ENCODE data around the gene PTPN2. TPM values are rescaled to one million over a fixed set of nuclear protein-coding genes. Genes with fewer than 3 reads are reported as not detected.
A peak's percentile ranks its signal among the peaks of the same experiment; 100 is the strongest.

The PTPN2 gene
- total and polyA plus RNA-seq, 2 experiments from 2014 or later: 49.9 to 65.5 TPM

DNA sequence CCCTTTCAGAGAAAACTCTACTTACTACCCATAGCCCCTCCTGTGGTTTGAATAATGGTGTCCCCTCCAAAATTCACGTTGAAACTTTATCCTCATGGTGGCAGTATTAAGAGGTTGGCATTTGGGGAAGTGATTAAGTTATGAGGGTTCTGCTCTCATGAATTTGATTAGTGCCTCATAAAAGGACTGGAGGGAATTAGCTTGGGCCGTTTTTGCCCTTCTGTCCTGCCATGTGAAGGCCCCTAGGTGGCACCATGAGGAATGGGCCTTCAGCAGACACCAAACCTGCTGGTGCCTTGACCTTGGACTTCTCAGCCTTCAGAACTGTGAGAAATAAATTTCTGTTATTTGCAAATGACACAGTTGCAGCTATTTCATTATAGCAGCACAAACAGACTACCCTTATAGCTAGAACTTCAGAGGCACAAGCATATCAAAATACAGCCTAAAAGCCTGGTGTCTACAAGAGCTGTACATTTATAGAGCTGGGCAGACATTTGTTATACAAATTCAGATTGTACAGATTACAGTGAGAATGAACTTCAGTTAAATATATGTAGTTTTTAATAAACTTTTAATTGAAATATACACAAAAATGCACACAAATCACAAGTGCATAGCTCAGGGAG, 2.6 kb upstream of the PTPN2 start:
- peaks cover 17% of the 10 kb centered on the region for H3K4me1 ChIP-seq (ENCODE audit: insufficient read depth)
- no peak overlapping the region for H2AFZ ChIP-seq
- H3K27ac ChIP-seq (ENCODE audit: low read depth): no peak overlapping the region
- no peak overlapping the region for H3K4me2 ChIP-seq
- H3K79me2 ChIP-seq (replicated peaks; ENCODE audit: insufficient read depth): peaks cover 16% of the 10 kb centered on the region
- H3K4me1 Mint-ChIP-seq: peaks cover 32% of the 10 kb centered on the region
- H3K27me3 ChIP-seq (ENCODE audit: insufficient read depth): no peaks in the 10 kb centered on the region
- no peak overlapping the region for H3K4me3 Mint-ChIP-seq
- ATAC-seq (no peak), DNase-seq (ENCODE audit: low spot score) (peak; percentile 61)
- H3K36me3 Mint-ChIP-seq (ENCODE audit: low read depth): peaks cover 16% of the 10 kb centered on the region; the same call in 2 of the 3 replicates
- 0 out of 2 replicates have a peak, but pooled peaks cover 3% of the 10 kb centered on the region for H3F3A ChIP-seq (replicated peaks; ENCODE audit: low read depth)
- no peaks in the 10 kb centered on the region for H3K9me2 ChIP-seq (ENCODE audit: insufficient read depth)
- no peak overlapping the region for H3K27ac Mint-ChIP-seq
- TF ChIP-seq NANOG (IDR thresholded peaks at IDR 0.05; ENCODE audit: borderline replicate concordance): no peak
- no peak for TF ChIP-seq ZNF331 (CRISPR knock-in tag; IDR thresholded peaks at IDR 0.05; ENCODE audit: low read depth)
- TF ChIP-seq, protein P1, sequence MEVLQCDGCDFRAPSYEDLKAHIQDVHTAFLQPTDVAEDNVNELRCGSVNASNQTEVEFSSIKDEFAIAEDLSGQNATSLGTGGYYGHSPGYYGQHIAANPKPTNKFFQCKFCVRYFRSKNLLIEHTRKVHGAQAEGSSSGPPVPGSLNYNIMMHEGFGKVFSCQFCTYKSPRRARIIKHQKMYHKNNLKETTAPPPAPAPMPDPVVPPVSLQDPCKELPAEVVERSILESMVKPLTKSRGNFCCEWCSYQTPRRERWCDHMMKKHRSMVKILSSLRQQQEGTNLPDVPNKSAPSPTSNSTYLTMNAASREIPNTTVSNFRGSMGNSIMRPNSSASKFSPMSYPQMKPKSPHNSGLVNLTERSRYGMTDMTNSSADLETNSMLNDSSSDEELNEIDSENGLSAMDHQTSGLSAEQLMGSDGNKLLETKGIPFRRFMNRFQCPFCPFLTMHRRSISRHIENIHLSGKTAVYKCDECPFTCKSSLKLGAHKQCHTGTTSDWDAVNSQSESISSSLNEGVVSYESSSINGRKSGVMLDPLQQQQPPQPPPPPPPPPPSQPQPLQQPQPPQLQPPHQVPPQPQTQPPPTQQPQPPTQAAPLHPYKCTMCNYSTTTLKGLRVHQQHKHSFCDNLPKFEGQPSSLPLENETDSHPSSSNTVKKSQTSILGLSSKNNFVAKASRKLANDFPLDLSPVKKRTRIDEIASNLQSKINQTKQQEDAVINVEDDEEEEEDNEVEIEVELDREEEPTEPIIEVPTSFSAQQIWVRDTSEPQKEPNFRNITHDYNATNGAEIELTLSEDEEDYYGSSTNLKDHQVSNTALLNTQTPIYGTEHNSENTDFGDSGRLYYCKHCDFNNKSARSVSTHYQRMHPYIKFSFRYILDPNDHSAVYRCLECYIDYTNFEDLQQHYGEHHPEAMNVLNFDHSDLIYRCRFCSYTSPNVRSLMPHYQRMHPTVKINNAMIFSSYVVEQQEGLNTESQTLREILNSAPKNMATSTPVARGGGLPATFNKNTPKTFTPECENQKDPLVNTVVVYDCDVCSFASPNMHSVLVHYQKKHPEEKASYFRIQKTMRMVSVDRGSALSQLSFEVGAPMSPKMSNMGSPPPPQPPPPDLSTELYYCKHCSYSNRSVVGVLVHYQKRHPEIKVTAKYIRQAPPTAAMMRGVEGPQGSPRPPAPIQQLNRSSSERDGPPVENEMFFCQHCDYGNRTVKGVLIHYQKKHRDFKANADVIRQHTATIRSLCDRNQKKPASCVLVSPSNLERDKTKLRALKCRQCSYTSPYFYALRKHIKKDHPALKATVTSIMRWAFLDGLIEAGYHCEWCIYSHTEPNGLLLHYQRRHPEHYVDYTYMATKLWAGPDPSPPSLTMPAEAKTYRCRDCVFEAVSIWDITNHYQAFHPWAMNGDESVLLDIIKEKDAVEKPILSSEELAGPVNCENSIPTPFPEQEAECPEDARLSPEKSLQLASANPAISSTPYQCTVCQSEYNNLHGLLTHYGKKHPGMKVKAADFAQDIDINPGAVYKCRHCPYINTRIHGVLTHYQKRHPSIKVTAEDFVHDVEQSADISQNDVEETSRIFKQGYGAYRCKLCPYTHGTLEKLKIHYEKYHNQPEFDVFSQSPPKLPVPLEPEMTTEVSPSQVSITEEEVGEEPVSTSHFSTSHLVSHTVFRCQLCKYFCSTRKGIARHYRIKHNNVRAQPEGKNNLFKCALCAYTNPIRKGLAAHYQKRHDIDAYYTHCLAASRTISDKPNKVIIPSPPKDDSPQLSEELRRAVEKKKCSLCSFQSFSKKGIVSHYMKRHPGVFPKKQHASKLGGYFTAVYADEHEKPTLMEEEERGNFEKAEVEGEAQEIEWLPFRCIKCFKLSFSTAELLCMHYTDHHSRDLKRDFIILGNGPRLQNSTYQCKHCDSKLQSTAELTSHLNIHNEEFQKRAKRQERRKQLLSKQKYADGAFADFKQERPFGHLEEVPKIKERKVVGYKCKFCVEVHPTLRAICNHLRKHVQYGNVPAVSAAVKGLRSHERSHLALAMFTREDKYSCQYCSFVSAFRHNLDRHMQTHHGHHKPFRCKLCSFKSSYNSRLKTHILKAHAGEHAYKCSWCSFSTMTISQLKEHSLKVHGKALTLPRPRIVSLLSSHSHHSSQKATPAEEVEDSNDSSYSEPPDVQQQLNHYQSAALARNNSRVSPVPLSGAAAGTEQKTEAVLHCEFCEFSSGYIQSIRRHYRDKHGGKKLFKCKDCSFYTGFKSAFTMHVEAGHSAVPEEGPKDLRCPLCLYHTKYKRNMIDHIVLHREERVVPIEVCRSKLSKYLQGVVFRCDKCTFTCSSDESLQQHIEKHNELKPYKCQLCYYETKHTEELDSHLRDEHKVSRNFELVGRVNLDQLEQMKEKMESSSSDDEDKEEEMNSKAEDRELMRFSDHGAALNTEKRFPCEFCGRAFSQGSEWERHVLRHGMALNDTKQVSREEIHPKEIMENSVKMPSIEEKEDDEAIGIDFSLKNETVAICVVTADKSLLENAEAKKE (CRISPR knock-in tag; IDR thresholded peaks at IDR 0.05): peak; percentile 66; the same call in 1 of the 2 replicates
- TF ChIP-seq, protein P2, sequence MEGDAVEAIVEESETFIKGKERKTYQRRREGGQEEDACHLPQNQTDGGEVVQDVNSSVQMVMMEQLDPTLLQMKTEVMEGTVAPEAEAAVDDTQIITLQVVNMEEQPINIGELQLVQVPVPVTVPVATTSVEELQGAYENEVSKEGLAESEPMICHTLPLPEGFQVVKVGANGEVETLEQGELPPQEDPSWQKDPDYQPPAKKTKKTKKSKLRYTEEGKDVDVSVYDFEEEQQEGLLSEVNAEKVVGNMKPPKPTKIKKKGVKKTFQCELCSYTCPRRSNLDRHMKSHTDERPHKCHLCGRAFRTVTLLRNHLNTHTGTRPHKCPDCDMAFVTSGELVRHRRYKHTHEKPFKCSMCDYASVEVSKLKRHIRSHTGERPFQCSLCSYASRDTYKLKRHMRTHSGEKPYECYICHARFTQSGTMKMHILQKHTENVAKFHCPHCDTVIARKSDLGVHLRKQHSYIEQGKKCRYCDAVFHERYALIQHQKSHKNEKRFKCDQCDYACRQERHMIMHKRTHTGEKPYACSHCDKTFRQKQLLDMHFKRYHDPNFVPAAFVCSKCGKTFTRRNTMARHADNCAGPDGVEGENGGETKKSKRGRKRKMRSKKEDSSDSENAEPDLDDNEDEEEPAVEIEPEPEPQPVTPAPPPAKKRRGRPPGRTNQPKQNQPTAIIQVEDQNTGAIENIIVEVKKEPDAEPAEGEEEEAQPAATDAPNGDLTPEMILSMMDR (conservative IDR thresholded peaks at IDR 0.05; ENCODE audit: low read depth in 2 of 2): peak; percentile 61 to 64
- no peak overlapping the region for H3K4me3 ChIP-seq
- H3K9me3 Mint-ChIP-seq: peaks cover 16% of the 10 kb centered on the region; the same call in 2 of the 3 replicates
- H4K20me1 ChIP-seq (replicated peaks; ENCODE audit: insufficient read depth): no peaks in the 10 kb centered on the region
- H3K27me3 Mint-ChIP-seq (ENCODE audit: insufficient read depth, low read depth, poor library complexity): peaks cover 8% of the 10 kb centered on the region
- H3K36me3 ChIP-seq (ENCODE audit: insufficient read depth): no peaks in the 10 kb centered on the region

All from GM23338 (cell line).